H9 (cell line): ENCODE measurements around the gene ST3GAL6. TPM values are rescaled to one million over a fixed set of nuclear protein-coding genes. Genes with fewer than 3 reads are reported as not detected.

Experiments
- DNase-seq: peaks from one replicate; pipeline ENCODE4 v3.0.0-alpha.2; 2017
- H2AFZ ChIP-seq: one replicate; pipeline ENCODE4 v1.6.1; 2013; ENCODE audit warnings: mild to moderate bottlenecking, low read length, control low read depth, moderate library complexity
- H2AK5ac ChIP-seq: 2 replicates; pipeline ENCODE4 v1.6.1; 2013; ENCODE audit warnings: low read length, control low read depth, mixed read lengths; ENCODE audit not compliant: insufficient read length
- H2BK120ac ChIP-seq: one replicate; pipeline ENCODE4 v1.6.1; 2013; ENCODE audit warnings: low read depth, mild to moderate bottlenecking, low read length, control low read depth, inconsistent platforms; ENCODE audit not compliant: poor library complexity, severe bottlenecking
- H2BK12ac ChIP-seq: 2 replicates; pipeline ENCODE4 v1.6.1; 2013; ENCODE audit warnings: low read length, control low read depth, mixed read lengths, low read depth; ENCODE audit not compliant: insufficient read length
- H2BK15ac ChIP-seq: 2 replicates; pipeline ENCODE4 v1.6.1; 2013; ENCODE audit warnings: low read depth, low read length, control low read depth
- H2BK20ac ChIP-seq: one replicate; pipeline ENCODE4 v1.6.1; 2013; ENCODE audit warnings: low read depth, mild to moderate bottlenecking, low read length, control low read depth, inconsistent platforms; ENCODE audit not compliant: poor library complexity, severe bottlenecking
- H2BK5ac ChIP-seq: 2 replicates; pipeline ENCODE4 v1.6.1; 2013; ENCODE audit warnings: low read length, control low read depth, mixed read lengths; ENCODE audit not compliant: insufficient read length
- H3K14ac ChIP-seq: 2 replicates; pipeline ENCODE4 v1.6.1; 2013; ENCODE audit warnings: low read length, control low read depth; ENCODE audit not compliant: insufficient read depth
- H3K18ac ChIP-seq: 2 replicates; pipeline ENCODE4 v1.6.1; 2013; ENCODE audit warnings: low read depth, mild to moderate bottlenecking, mixed read lengths, low read length, control low read depth; ENCODE audit not compliant: insufficient read length
- H3K23ac ChIP-seq: 2 replicates; pipeline ENCODE4 v1.6.1; 2013; ENCODE audit warnings: low read length, control low read depth, mixed read lengths, low read depth; ENCODE audit not compliant: insufficient read length
- H3K23me2 ChIP-seq: 2 replicates; pipeline ENCODE4 v1.6.1; 2013; ENCODE audit warnings: low read depth, mild to moderate bottlenecking, mixed read lengths, low read length, control low read depth; ENCODE audit not compliant: insufficient read length, poor library complexity, severe bottlenecking
- H3K27ac ChIP-seq: 2 replicates; pipeline ENCODE4 v1.5.1; 2013; ENCODE audit warnings: low read length, control low read depth, mixed read lengths, low read depth; ENCODE audit not compliant: insufficient read length
- H3K27me3 ChIP-seq: 2 replicates; pipeline ENCODE4 v1.6.1; 2013; ENCODE audit warnings: low read length, control low read depth, inconsistent platforms; ENCODE audit not compliant: insufficient read depth
- H3K4ac ChIP-seq: 2 replicates; pipeline ENCODE4 v1.6.1; 2013; ENCODE audit warnings: low read depth, mild to moderate bottlenecking, control low read depth, inconsistent platforms, low read length, moderate library complexity
- H3K4me1 ChIP-seq: 2 replicates; pipeline ENCODE4 v1.6.1; 2013; ENCODE audit warnings: low read length, control low read depth, inconsistent platforms; ENCODE audit not compliant: insufficient read depth
- H3K4me2 ChIP-seq: 2 replicates; pipeline ENCODE4 v1.6.1; 2013; ENCODE audit warnings: low read length, control low read depth, mixed read lengths; ENCODE audit not compliant: insufficient read length, insufficient read depth
- H3K56ac ChIP-seq: 2 replicates; pipeline ENCODE4 v1.6.1; 2013; ENCODE audit warnings: low read depth, mild to moderate bottlenecking, mixed read lengths, low read length, control low read depth; ENCODE audit not compliant: insufficient read length
- H3K79me1 ChIP-seq: 2 replicates; pipeline ENCODE4 v1.6.1; 2013; ENCODE audit warnings: low read depth, mild to moderate bottlenecking, moderate library complexity, low read length, control low read depth, inconsistent platforms; ENCODE audit not compliant: insufficient read depth, poor library complexity, severe bottlenecking
- H3K79me2 ChIP-seq: 2 replicates; pipeline ENCODE4 v1.6.1; 2013; ENCODE audit warnings: low read length, control low read depth, inconsistent platforms; ENCODE audit not compliant: insufficient read depth
- H3K9ac ChIP-seq: 2 replicates; pipeline ENCODE4 v1.6.1; 2013; ENCODE audit warnings: low read length, control low read depth, mixed read lengths; ENCODE audit not compliant: insufficient read length; ENCODE audit errors: extremely low read depth
- H3K9me3 ChIP-seq: one replicate; pipeline ENCODE4 v1.6.1; 2013; ENCODE audit warnings: low read depth, low read length, inconsistent platforms; ENCODE audit not compliant: control insufficient read depth
- H3T11ph ChIP-seq: one replicate; pipeline ENCODE4 v1.6.1; 2013; ENCODE audit warnings: mild to moderate bottlenecking, low read length, control low read depth, inconsistent platforms
- H4K20me1 ChIP-seq: one replicate; pipeline ENCODE4 v1.6.1; 2013; ENCODE audit not compliant: control insufficient read depth, insufficient read length, insufficient read depth
- H4K5ac ChIP-seq: 2 replicates; pipeline ENCODE4 v1.6.1; 2013; ENCODE audit warnings: low read depth, mild to moderate bottlenecking, mixed read lengths, low read length, control low read depth; ENCODE audit not compliant: insufficient read length
- H4K8ac ChIP-seq: replicated peaks from 2 replicates; pipeline ENCODE4 v1.6.1; 2013; ENCODE audit warnings: low read length, control low read depth, mixed read lengths, low read depth; ENCODE audit not compliant: insufficient read length
- H4K91ac ChIP-seq: 2 replicates; pipeline ENCODE4 v1.6.1; 2013; ENCODE audit warnings: low read depth, mild to moderate bottlenecking, moderate library complexity, mixed read lengths, low read length, control low read depth; ENCODE audit not compliant: insufficient read length
- H3K27ac Mint-ChIP-seq, 3 experiments: 2 replicates in 2 of 3; 3 replicates in 1 of 3; pipeline ENCODE4 v1.8.0; 2020 to 2021; ENCODE audit warnings: mixed read lengths in 3 of 3, mild to moderate bottlenecking in 1 of 3, moderate library complexity in 1 of 3
- H3K27me3 Mint-ChIP-seq: 2 replicates; pipeline ENCODE4 v1.8.0; 2021; ENCODE audit warnings: low read depth, mild to moderate bottlenecking, moderate library complexity, mixed read lengths
- H3K36me3 Mint-ChIP-seq, 3 experiments: 2 replicates in 2 of 3; 3 replicates in 1 of 3; pipeline ENCODE4 v1.8.0; 2020 to 2021; ENCODE audit warnings: low read depth in 3 of 3, mixed read lengths in 3 of 3; ENCODE audit not compliant: insufficient read depth in 1 of 3
- H3K4me1 Mint-ChIP-seq, 2 experiments: 2 replicates each; pipeline ENCODE4 v1.8.0; 2020; ENCODE audit warnings: mixed read lengths in 2 of 2
- H3K4me3 Mint-ChIP-seq, 2 experiments: 2 replicates in 1 of 2; 3 replicates in 1 of 2; pipeline ENCODE4 v1.8.0; 2020 to 2021; ENCODE audit warnings: mild to moderate bottlenecking in 2 of 2, mixed read lengths in 2 of 2, moderate library complexity in 1 of 2
- H3K9me3 Mint-ChIP-seq, 2 experiments: 2 replicates in 1 of 2; 3 replicates in 1 of 2; pipeline ENCODE4 v1.8.0; 2020; ENCODE audit warnings: mild to moderate bottlenecking in 2 of 2, mixed read lengths in 2 of 2, moderate library complexity in 1 of 2
- WGBS: extraction: QIAGEN DNeasy Blood & Tissue Kit; methylation state at CpG from one replicate; pipeline ENCODE4 v1.1.7; 2013; ENCODE audit warnings: missing lambda C conversion rate, low lambda C conversion rate, mixed read lengths; ENCODE audit not compliant: insufficient read length; ENCODE audit errors: extremely low coverage; 5-methylcytosine and 5-hydroxymethylcytosine counted together
- total RNA-seq: library from RNA; stranded (reverse); gene quantifications from 2 replicates; pipeline ENCODE4 v1.2.1, GENCODE V29; 2021
- TF ChIP-seq, protein P1 (sequence below): fragments of 200-600 bp; sonication (generic); conservative IDR thresholded peaks from 3 replicates; pipeline ENCODE4 v1.8.0; 2021; ENCODE audit warnings: antibody characterized with exemption, mild to moderate bottlenecking

Gene ST3GAL6
- total RNA-seq, 1 experiment from 2014 or later, result 6.4 TPM

DNA sequence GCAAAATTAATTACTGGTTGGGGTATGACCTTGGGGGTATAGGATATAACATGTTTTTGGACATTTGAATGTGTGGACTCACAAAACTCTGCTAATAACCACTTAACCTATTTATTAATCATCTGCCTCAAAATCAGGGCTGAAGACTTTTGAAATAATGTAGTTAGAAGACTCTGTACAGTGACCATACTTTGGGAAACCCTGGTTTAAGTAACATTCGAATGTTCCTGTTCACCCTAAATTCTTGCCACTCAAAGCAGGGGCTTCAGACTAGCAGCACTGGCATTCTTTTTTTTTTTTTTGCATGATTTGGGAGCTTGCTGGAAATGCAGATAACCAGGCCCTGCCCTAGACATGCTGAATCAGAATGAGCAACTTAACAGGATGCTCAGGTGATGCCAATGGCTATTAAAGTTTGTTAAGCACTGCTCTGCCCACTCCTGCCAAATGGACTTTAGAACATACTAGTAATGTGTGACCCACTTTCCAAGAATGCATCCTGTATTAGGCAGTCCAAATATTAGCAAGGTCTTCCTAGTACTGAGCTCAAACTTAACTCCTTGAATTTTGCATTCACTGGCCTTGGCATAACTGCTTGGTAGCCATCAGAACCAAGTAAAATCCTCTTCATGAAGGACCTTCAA is 12.7 kb upstream of the ST3GAL6 start:
- Histone ChIP-seq H3K9ac (no peak overlapping the region), H2BK120ac (no peak overlapping the region), H2AK5ac (no peak overlapping the region), H3K56ac (no peak overlapping the region), H2AFZ (no peak overlapping the region), H3K14ac (no peak overlapping the region), H3K18ac (no peak overlapping the region), H3K9me3 (no peaks in the 10 kb centered on the region), H3T11ph (no peak overlapping the region), H2BK15ac (no peak overlapping the region), H3K79me2 (no peaks in the 10 kb centered on the region), H4K20me1 (no peaks in the 10 kb centered on the region), H3K79me1 (no peaks in the 10 kb centered on the region), H3K4ac (no peak overlapping the region), H3K23ac (no peak overlapping the region), H4K5ac (no peak overlapping the region), H2BK12ac (no peak overlapping the region), H3K4me1 (no peaks in the 10 kb centered on the region), H3K23me2 (no peaks in the 10 kb centered on the region), H2BK20ac (no peak overlapping the region), H3K27me3 (no peaks in the 10 kb centered on the region), H4K8ac (no peak overlapping the region), H2BK5ac (no peak overlapping the region), H4K91ac (no peak overlapping the region), H3K4me2 (no peak overlapping the region), H3K27ac (no peak overlapping the region)
- Mint-ChIP-seq H3K27me3 (no peaks in the 10 kb centered on the region), H3K4me1 (peaks cover 3 to 5% of the 10 kb centered on the region in 2 experiments; a peak in 2 of 4 replicates), H3K4me3 (no peak overlapping the region), H3K9me3 (no peaks in the 10 kb centered on the region), H3K27ac (no peak overlapping the region), H3K36me3 (no peaks in the 10 kb centered on the region)
- TF ChIP-seq, protein P1, sequence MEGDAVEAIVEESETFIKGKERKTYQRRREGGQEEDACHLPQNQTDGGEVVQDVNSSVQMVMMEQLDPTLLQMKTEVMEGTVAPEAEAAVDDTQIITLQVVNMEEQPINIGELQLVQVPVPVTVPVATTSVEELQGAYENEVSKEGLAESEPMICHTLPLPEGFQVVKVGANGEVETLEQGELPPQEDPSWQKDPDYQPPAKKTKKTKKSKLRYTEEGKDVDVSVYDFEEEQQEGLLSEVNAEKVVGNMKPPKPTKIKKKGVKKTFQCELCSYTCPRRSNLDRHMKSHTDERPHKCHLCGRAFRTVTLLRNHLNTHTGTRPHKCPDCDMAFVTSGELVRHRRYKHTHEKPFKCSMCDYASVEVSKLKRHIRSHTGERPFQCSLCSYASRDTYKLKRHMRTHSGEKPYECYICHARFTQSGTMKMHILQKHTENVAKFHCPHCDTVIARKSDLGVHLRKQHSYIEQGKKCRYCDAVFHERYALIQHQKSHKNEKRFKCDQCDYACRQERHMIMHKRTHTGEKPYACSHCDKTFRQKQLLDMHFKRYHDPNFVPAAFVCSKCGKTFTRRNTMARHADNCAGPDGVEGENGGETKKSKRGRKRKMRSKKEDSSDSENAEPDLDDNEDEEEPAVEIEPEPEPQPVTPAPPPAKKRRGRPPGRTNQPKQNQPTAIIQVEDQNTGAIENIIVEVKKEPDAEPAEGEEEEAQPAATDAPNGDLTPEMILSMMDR, result no peak
- DNase-seq, result no peak
- no CpG with 5 or more reads among the region's 1 CpG for WGBS
